K562 (cell line): Measurements from ENCODE around the gene ZMPSTE24. TPM values are rescaled to one million over a fixed set of nuclear protein-coding genes. Genes with fewer than 3 reads are reported as not detected.

Experiments used
- ARID1B ChIP-seq: fragments of 450-650 bp; IDR thresholded peaks from 2 replicates; pipeline ENCODE4 v1.6.1; 2016; ENCODE audit warnings: antibody characterized with exemption, mild to moderate bottlenecking, inconsistent platforms
- ARID4B ChIP-seq: sonication (generic); formaldehyde crosslinking; IDR thresholded peaks from 2 replicates; pipeline ENCODE4 v1.8.0; 2022; ENCODE audit warnings: mild to moderate bottlenecking, missing genetic modification reagents
- EWSR1 ChIP-seq: fragments of 450-650 bp; IDR thresholded peaks from 2 replicates; pipeline ENCODE4 v1.6.1; 2018; ENCODE audit warnings: borderline replicate concordance, mild to moderate bottlenecking, low read depth, moderate library complexity; ENCODE audit not compliant: partially characterized antibody
- EZH2 ChIP-seq: IDR thresholded peaks from 2 replicates; pipeline ENCODE4 v1.6.1; 2012; ENCODE audit warnings: low read depth, mild to moderate bottlenecking, inconsistent platforms, low read length, borderline replicate concordance
- GABPB1 ChIP-seq: sonication (generic); formaldehyde crosslinking; IDR thresholded peaks from 2 replicates; pipeline ENCODE4 v1.8.0; 2022; ENCODE audit warnings: mild to moderate bottlenecking, missing genetic modification reagents
- HDAC8 ChIP-seq: fragments of 450-650 bp; IDR thresholded peaks from 2 replicates; pipeline ENCODE4 v1.6.1; 2016; ENCODE audit warnings: mild to moderate bottlenecking, missing genetic modification characterization, moderate library complexity, missing compliant biosample characterization
- HEY1 ChIP-seq: fragments of 250-450 bp; sonication (Bioruptor Pico); IDR thresholded peaks from 2 replicates; pipeline ENCODE4 v1.5.0; 2020; ENCODE audit warnings: mild to moderate bottlenecking, moderate library complexity, borderline replicate concordance
- IFI16 ChIP-seq: fragments of 250-450 bp; sonication (Bioruptor Pico); IDR thresholded peaks from 2 replicates; pipeline ENCODE4 v2.1.2; 2022; ENCODE audit warnings: mild to moderate bottlenecking, inconsistent platforms
- MCM7 ChIP-seq, 2 experiments: fragments of 450-650 bp; IDR thresholded peaks; 2 replicates each; pipeline ENCODE4 v1.6.1; 2016 to 2018
- NFXL1 ChIP-seq: fragments of 450-650 bp; formaldehyde crosslinking; IDR thresholded peaks from 2 replicates; pipeline ENCODE4 v1.4.0; 2021; ENCODE audit warnings: mild to moderate bottlenecking
- SREBF1 ChIP-seq: fragments of 150-350 bp; IDR thresholded peaks from 2 replicates; pipeline ENCODE4 v1.6.1; 2014; ENCODE audit warnings: antibody characterized with exemption, low read depth, low read length, borderline replicate concordance
- THAP12 ChIP-seq: fragments of 250-450 bp; sonication (Bioruptor Pico); IDR thresholded peaks from 2 replicates; pipeline ENCODE4 v1.9.0; 2021; ENCODE audit warnings: mild to moderate bottlenecking, inconsistent platforms
- TRIM25 ChIP-seq: fragments of 450-650 bp; IDR thresholded peaks from 2 replicates; pipeline ENCODE4 v1.7.0; 2016; ENCODE audit warnings: borderline replicate concordance
- USF2 ChIP-seq: sonication (generic); formaldehyde crosslinking; IDR thresholded peaks from 2 replicates; pipeline ENCODE4 v1.5.0; 2020; ENCODE audit warnings: missing genetic modification reagents
- ZNF143 ChIP-seq: sonication (generic); formaldehyde crosslinking; IDR thresholded peaks from 2 replicates; pipeline ENCODE4 v1.9.0; 2022; ENCODE audit warnings: mild to moderate bottlenecking, missing genetic modification reagents
- ZNF224 ChIP-seq: sonication (generic); formaldehyde crosslinking; IDR thresholded peaks from 2 replicates; pipeline ENCODE4 v1.8.0; 2022; ENCODE audit warnings: mild to moderate bottlenecking, missing genetic modification reagents
- ZNF695 ChIP-seq: fragments of 450-650 bp; formaldehyde crosslinking; IDR thresholded peaks from 2 replicates; pipeline ENCODE4 v1.4.0; 2020; ENCODE audit warnings: mild to moderate bottlenecking, moderate library complexity
- ZNF766 ChIP-seq: fragments of 200-800 bp; sonication (Bioruptor generic); conservative IDR thresholded peaks from 2 replicates; pipeline ENCODE4 v1.6.1; 2016; ENCODE audit warnings: missing genetic modification characterization, missing compliant biosample characterization
- polyA plus RNA-seq, 8 experiments: library from polyadenylated mRNA; depleted of rRNA in 4 of 8; stranded (reverse) in 5 of 8; unstranded in 3 of 8; fragments of >200 nt; fragmentation: Nextera tagmentation in 2 of 8; fragmentation: Illumina TruSeq in 1 of 8; extraction: Ambion mirVana in 2 of 8; extraction: Trizol in 1 of 8; gene quantifications; 2 replicates each; pipeline versions ENCODE4 v1.2.1 to v1.2.3, GENCODE V29; 2011 to 2014; ENCODE audit warnings: inconsistent platforms in 1 of 8, missing spikeins in 1 of 8
- total RNA-seq, 7 experiments: library from RNA; depleted of rRNA in 6 of 7; stranded (reverse); fragments of >200 nt in 6 of 7; fragmentation: Illumina TruSeq in 2 of 7; extraction: Trizol in 2 of 7; gene quantifications; 2 replicates each; pipeline versions ENCODE4 v1.2.1 to v1.2.3, GENCODE V29; 2011 to 2021; ENCODE audit warnings: low replicate concordance in 1 of 7

Gene ZMPSTE24
- total and polyA plus RNA-seq, 9 of the 15 experiments (the other 6 are each of a cell fraction or from before 2014, with no cell fraction given), result 30.7 to 75.9 (median 64.3) TPM

GRCh38 chr1:40338745-40339419 lies 80.8 kb downstream of the ZMPSTE24 start (continued):
- TF ChIP-seq NFXL1 (no peak), HDAC8 (tag) (no peak), SREBF1 (no peak), ZNF143 (CRISPR knock-in tag) (no peak), MCM7 (IDR thresholded peaks at IDR 0.05) (no peak), ZNF695 (CRISPR knock-in tag) (no peak), EWSR1 (no peak), ARID1B (no peak), THAP12 (no peak), TRIM25 (no peak), EZH2 (no peak), GABPB1 (peak; percentile 72), ARID4B (no peak), ZNF766 (CRISPR knock-in tag) (0 out of 2 replicates have a peak, but pooled peaks have one; percentile 30), USF2 (CRISPR knock-in tag) (no peak), ZNF224 (CRISPR knock-in tag) (no peak), IFI16 (no peak), HEY1 (no peak)
